Stimulated activated naive B cell treated with anti-CD40 and anti-IgM and Interleukin-4, amounts not matched to agents 10 μg/mL and 1 μg/mL and 100 μg/mL, for 72 hours (primary cell): ENCODE results near the gene LRP5.

Source experiments
- ATAC-seq, 2 donors: fragments of 150-1000 bp; cut with Tn5 transposase; replicated peaks; 2 replicates each; pipeline ENCODE4 v1.10.0; 2021; ENCODE audit warnings: moderate library complexity in 1 of 2
- DNase-seq: peaks from one replicate; pipeline ENCODE4 v3.0.0; 2021
- H3K27ac Mint-ChIP-seq: one replicate; pipeline ENCODE4 v1.8.0; 2022; ENCODE audit warnings: mild to moderate bottlenecking, mixed read lengths
- H3K27me3 Mint-ChIP-seq, 2 donors: one replicate each; pipeline ENCODE4 v1.8.0; 2022; ENCODE audit warnings: mixed read lengths in 2 of 2
- H3K36me3 Mint-ChIP-seq, 2 donors: one replicate each; pipeline ENCODE4 v1.8.0; 2022; ENCODE audit warnings: mixed read lengths in 2 of 2, mild to moderate bottlenecking in 1 of 2
- H3K4me1 Mint-ChIP-seq, 2 donors: one replicate each; pipeline ENCODE4 v1.8.0; 2022; ENCODE audit warnings: mixed read lengths in 2 of 2, mild to moderate bottlenecking in 1 of 2
- H3K4me3 Mint-ChIP-seq, 2 donors: one replicate each; pipeline ENCODE4 v1.8.0; 2022; ENCODE audit warnings: mild to moderate bottlenecking in 2 of 2, mixed read lengths in 2 of 2, moderate library complexity in 1 of 2
- H3K9me3 Mint-ChIP-seq, 2 donors: one replicate each; pipeline ENCODE4 v1.8.0; 2022; ENCODE audit warnings: mixed read lengths in 2 of 2, mild to moderate bottlenecking in 1 of 2

LRP5 gene

DNA sequence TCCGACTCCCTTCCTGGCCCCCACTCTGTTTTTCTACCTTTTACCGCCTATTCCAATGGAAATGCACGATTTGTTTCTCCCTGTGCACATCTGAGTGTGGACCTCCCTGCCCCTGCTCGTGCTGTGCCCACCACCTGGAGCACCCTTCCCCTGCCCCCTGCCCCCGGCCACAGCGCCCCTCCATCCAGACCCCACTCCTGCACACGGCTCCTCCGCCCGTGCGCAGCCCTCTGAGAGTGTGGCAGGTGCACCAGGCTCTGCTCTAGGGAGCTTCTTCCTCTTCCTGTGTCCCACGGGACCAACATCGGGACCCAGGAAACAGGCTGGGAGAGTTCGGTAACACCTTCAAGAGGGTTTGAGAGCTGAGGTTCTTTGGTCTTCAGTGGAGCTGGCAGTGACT is 62.9 kb downstream of the LRP5 start:
- H3K27me3 Mint-ChIP-seq = peaks cover 25 to 47% of the 10 kb centered on the region in 2 donors
- no peak overlapping the region for H3K27ac Mint-ChIP-seq
- no peak for DNase-seq
- H3K9me3 Mint-ChIP-seq = no peaks in the 10 kb centered on the region
- no peak for ATAC-seq
- peaks cover 52 to 64% of the 10 kb centered on the region in 2 donors for H3K4me1 Mint-ChIP-seq
- no peak overlapping the region for H3K4me3 Mint-ChIP-seq
- H3K36me3 Mint-ChIP-seq = peaks cover 8 to 11% of the 10 kb centered on the region in 2 donors

GRCh38 chr11:68375766-68376165 is 63.4 kb downstream of the LRP5 start:
- H3K36me3 Mint-ChIP-seq = peaks cover 8 to 11% of the 10 kb centered on the region in 2 donors
- DNase-seq = no peak
- H3K4me1 Mint-ChIP-seq = peaks cover 53 to 64% of the 10 kb centered on the region in 2 donors

GRCh38 chr11:68377389-68377795 is 65.0 kb downstream of the LRP5 start:
- Mint-ChIP-seq H3K9me3 (no peaks in the 10 kb centered on the region), H3K27me3 (peaks cover 16 to 37% of the 10 kb centered on the region in 2 donors)

More at GRCh38 chr11:68375766-68376165, 63.4 kb downstream of the LRP5 start:
- Mint-ChIP-seq H3K4me3 (no peak overlapping the region), H3K27ac (no peak overlapping the region), H3K27me3 (peaks cover 25 to 47% of the 10 kb centered on the region in 2 donors), H3K9me3 (no peaks in the 10 kb centered on the region)
- no peak for ATAC-seq

DNA sequence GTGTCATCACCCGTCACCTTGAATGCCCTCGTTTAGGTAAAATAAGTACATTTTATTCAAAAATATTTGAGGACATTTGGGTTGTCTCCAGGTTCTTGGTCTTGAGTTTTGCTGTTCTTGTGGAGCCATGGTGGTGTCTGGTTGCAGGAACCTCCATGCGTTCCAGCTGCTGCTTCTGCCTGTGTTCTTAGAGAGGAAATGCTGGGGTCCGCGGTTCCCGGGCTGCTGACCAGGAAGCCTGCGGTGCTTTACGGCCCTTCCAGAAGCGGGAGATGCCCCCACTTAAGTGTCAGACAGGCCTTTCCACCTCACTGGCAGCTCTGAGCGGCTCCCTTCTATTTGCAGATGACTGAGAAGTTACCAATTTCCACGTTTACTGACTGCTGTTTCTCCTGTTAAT is 66.8 kb downstream of the LRP5 start:
- Mint-ChIP-seq H3K27ac (peak overlapping the region; percentile 80), H3K27me3 (peaks cover 8 to 20% of the 10 kb centered on the region in 2 donors), H3K4me3 (no peak overlapping the region), H3K9me3 (no peaks in the 10 kb centered on the region), H3K4me1 (peaks cover 36 to 54% of the 10 kb centered on the region in 2 donors), H3K36me3 (no peaks in the 10 kb centered on the region)
- DNase-seq = no peak
- no peak for ATAC-seq

More at GRCh38 chr11:68377389-68377795, 65.0 kb downstream of the LRP5 start:
- no peak overlapping the region for H3K4me3 Mint-ChIP-seq
- DNase-seq (no peak), ATAC-seq (no peak)
- peaks cover 48 to 64% of the 10 kb centered on the region in 2 donors for H3K4me1 Mint-ChIP-seq
- no peak overlapping the region for H3K27ac Mint-ChIP-seq
- H3K36me3 Mint-ChIP-seq = peaks cover 0 to 1% of the 10 kb centered on the region in 2 donors

DNA sequence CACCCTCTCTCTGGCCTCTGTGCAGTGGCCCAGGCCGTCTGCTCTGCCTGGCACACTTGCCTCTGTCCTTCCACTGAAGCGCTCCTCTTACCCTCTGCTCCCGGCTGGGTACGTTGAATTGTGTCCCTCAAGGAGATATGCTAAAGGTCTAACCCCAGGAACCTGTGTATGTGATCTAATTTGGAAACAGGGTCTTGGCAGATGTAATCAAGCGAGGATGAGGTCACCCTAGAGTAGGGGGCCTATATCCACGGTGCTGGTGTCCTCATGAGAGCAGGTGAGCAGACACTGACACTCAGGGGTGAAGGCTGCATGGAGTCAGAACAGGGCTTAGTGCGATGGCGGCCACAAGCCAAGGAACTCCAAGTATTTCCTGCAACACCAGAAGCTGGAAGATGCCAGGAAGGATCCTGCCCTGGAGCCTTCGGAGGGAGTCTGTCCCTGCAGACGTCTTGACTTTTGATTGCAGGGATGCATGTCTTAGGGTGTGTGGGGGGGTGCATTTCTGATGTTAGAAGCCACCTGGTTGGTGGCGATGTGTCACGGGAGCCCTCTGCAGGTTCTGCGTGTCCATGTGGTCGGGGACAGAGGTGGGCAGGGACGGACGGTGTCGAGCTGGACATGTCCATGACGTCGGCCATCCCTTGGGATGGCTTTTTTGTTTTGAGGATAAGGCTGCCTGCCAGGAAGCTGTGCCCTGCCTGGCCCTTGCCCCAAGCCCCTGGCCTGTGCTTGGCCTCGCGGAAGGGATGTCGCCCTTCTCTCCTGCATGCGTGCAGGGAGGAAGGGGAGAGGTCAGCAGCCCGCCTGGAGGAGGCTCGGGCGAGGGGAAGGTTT is 68.6 kb downstream of the LRP5 start:
- ATAC-seq (peak; percentile 25 to 26), DNase-seq (no peak)
- H3K4me1 Mint-ChIP-seq = peaks cover 27 to 42% of the 10 kb centered on the region in 2 donors
- H3K27me3 Mint-ChIP-seq = peaks cover 0 to 9% of the 10 kb centered on the region in 2 donors
- no peaks in the 10 kb centered on the region for H3K36me3 Mint-ChIP-seq
- H3K9me3 Mint-ChIP-seq = no peaks in the 10 kb centered on the region
- H3K4me3 Mint-ChIP-seq = peak overlapping the region; percentile 59 to 65
- peak overlapping the region; percentile 75 for H3K27ac Mint-ChIP-seq

DNA sequence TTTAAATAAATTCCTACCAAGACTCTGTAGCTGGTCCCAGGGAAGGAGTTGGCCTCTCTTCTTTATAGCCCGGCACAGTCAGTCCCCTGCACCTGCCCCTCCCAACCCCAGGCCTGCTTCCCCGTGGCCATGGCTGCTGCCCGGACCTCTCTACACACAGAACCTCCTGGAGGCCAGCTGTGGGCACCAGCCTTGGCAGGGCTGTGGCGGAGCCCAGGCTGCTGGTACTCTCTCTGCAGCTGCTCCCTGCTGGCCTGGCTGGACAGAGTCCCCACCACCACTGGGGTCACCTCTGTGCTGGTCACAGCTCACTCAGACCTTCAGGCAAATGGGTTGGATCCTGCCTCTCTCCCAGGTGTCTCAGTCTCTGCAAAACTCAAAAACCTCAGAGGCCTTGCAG is 69.3 kb downstream of the LRP5 start:
- Mint-ChIP-seq H3K9me3 (no peaks in the 10 kb centered on the region), H3K4me3 (no peak overlapping the region), H3K27me3 (peaks cover 0 to 9% of the 10 kb centered on the region in 2 donors), H3K27ac (no peak overlapping the region), H3K36me3 (no peaks in the 10 kb centered on the region), H3K4me1 (peaks cover 27 to 42% of the 10 kb centered on the region in 2 donors)
- ATAC-seq = no peak
- DNase-seq = no peak

GRCh38 chr11:68382358-68382998 is 70.1 kb downstream of the LRP5 start:
- no peak for DNase-seq
- Mint-ChIP-seq H3K36me3 (no peaks in the 10 kb centered on the region), H3K4me3 (no peak overlapping the region), H3K27me3 (peaks cover 0 to 9% of the 10 kb centered on the region in 2 donors), H3K9me3 (no peaks in the 10 kb centered on the region), H3K4me1 (peaks cover 27 to 42% of the 10 kb centered on the region in 2 donors), H3K27ac (no peak overlapping the region)
- no peak for ATAC-seq

DNA sequence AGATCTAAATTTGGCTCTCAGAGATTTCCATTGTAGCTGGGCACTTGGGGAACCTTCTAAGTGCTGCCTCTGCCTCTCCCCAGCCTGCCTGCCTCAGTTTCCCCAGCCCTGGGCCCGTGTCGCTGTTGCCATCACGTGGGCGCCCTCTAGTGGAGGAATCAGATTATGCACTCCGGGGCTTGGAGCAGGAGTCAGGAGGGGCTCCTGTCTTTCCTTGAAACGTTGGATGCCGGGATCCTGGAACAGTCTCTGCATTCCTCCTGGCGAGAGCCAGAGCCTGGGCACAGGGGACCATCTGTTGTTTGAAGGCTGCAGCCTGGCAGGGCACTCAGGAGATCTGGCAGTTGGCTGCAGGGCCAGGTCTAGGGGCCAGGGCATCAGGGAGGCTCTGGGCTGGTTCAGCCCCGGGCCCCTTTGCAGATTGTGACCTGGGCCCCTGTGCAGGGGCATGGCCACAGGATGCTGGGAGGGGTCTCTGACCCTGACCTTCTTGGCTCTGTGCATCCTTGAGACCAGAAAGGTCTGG is 71.6 kb downstream of the LRP5 start:
- Mint-ChIP-seq H3K27me3 (peaks cover 0 to 9% of the 10 kb centered on the region in 2 donors), H3K9me3 (no peaks in the 10 kb centered on the region), H3K36me3 (no peaks in the 10 kb centered on the region), H3K27ac (no peak overlapping the region), H3K4me3 (no peak overlapping the region), H3K4me1 (peaks cover 27 to 42% of the 10 kb centered on the region in 2 donors)
- peak; percentile 34 for DNase-seq
- peak in 1 of 2 donors; percentile 14 for ATAC-seq

- Mint-ChIP-seq H3K36me3 (no peaks in the 10 kb centered on the region), H3K4me3 (no peak overlapping the region), H3K27ac (no peak overlapping the region), H3K9me3 (no peaks in the 10 kb centered on the region), H3K27me3 (peaks cover 0 to 7% of the 10 kb centered on the region in 2 donors), H3K4me1 (peaks cover 26 to 36% of the 10 kb centered on the region in 2 donors)
- DNase-seq = no peak
- ATAC-seq = no peak
Measured at GRCh38 chr11:68384530-68385081, 72.2 kb downstream of the LRP5 start.

DNA sequence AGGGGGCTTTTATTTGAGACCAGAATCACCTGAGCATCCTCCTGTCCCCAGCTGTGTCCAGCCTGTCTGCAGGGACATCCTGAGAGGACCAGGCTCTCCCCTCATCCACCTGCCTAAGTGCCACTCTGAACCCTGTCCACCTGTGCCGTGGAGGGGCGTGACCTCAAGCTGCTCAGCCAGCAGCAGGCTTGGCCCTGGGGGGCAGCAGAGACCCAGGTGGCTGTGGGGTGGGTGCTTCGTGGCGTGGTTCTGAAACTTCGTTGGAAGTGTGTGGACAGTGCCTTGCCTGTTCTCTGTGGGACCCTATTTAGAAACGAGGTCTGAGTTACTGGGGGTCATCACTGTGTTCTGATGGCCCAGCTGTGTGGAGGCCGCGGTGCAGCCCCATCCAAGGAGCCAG is 72.7 kb downstream of the LRP5 start:
- DNase-seq (no peak), ATAC-seq (no peak)
- Mint-ChIP-seq H3K27me3 (peaks cover 0 to 1% of the 10 kb centered on the region in 2 donors), H3K4me1 (peaks cover 21 to 31% of the 10 kb centered on the region in 2 donors), H3K9me3 (no peaks in the 10 kb centered on the region), H3K27ac (no peak overlapping the region), H3K36me3 (no peaks in the 10 kb centered on the region), H3K4me3 (no peak overlapping the region)

DNA sequence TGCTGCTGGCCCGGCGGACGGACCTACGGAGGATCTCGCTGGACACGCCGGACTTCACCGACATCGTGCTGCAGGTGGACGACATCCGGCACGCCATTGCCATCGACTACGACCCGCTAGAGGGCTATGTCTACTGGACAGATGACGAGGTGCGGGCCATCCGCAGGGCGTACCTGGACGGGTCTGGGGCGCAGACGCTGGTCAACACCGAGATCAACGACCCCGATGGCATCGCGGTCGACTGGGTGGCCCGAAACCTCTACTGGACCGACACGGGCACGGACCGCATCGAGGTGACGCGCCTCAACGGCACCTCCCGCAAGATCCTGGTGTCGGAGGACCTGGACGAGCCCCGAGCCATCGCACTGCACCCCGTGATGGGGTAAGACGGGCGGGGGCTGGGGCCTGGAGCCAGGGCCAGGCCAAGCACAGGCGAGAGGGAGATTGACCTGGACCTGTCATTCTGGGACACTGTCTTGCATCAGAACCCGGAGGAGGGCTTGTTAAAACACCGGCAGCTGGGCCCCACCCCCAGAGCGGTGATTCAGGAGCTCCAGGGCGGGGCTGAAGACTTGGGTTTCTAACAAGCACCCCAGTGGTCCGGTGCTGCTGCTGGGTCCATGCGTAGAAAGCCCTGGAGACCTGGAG is 74.1 kb downstream of the LRP5 start:
- Mint-ChIP-seq H3K27me3 (no peaks in the 10 kb centered on the region), H3K27ac (no peak overlapping the region), H3K4me3 (no peak overlapping the region), H3K4me1 (peaks cover 8 to 17% of the 10 kb centered on the region in 2 donors), H3K36me3 (no peaks in the 10 kb centered on the region), H3K9me3 (no peaks in the 10 kb centered on the region)
- no peak for DNase-seq
- ATAC-seq = no peak

GRCh38 chr11:68387840-68388239 is 75.4 kb downstream of the LRP5 start:
- DNase-seq (no peak), ATAC-seq (no peak)
- no peak overlapping the region for H3K4me3 Mint-ChIP-seq
- H3K9me3 Mint-ChIP-seq = no peaks in the 10 kb centered on the region
- no peak overlapping the region for H3K27ac Mint-ChIP-seq
- H3K4me1 Mint-ChIP-seq = peaks cover 3 to 6% of the 10 kb centered on the region in 2 donors
- H3K36me3 Mint-ChIP-seq = no peaks in the 10 kb centered on the region
- no peaks in the 10 kb centered on the region for H3K27me3 Mint-ChIP-seq

GRCh38 chr11:68388595-68389198 is 76.3 kb downstream of the LRP5 start:
- Mint-ChIP-seq H3K9me3 (no peaks in the 10 kb centered on the region), H3K4me1 (peaks cover 3 to 5% of the 10 kb centered on the region in 2 donors), H3K36me3 (no peaks in the 10 kb centered on the region), H3K4me3 (no peak overlapping the region), H3K27me3 (no peaks in the 10 kb centered on the region), H3K27ac (no peak overlapping the region)
- DNase-seq = no peak
- ATAC-seq = no peak

DNA sequence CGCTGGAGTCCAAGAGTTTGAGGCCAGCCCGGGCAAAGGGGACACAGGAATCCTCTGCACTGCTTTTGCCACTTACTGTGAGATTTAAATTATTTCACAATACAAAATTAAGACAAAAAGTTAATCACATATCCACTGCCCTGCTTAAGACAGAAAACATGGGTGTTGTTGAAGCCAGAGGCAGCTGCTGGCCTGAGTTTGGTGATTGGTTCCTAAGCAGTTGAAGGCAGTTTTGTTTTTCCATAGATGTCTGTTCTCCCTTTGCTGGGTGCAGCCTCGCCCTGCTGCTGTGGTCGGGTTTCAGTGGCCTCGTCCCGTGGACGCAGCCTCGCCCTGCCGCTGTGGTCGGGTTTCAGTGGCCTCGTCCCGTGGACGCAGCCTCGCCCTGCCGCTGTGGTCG is 77.9 kb downstream of the LRP5 start:
- H3K27me3 Mint-ChIP-seq = no peaks in the 10 kb centered on the region
- no peaks in the 10 kb centered on the region for H3K4me1 Mint-ChIP-seq
- ATAC-seq (no peak), DNase-seq (no peak)
- no peak overlapping the region for H3K4me3 Mint-ChIP-seq
- H3K9me3 Mint-ChIP-seq = no peaks in the 10 kb centered on the region
- H3K27ac Mint-ChIP-seq = no peak overlapping the region
- H3K36me3 Mint-ChIP-seq = no peaks in the 10 kb centered on the region
